ENCODE data around the gene SLC30A2.

- TF ChIP-seq REST (IDR thresholded peaks at IDR 0.05; ENCODE audit: insufficient replicate concordance, low read depth) (no peak), CTCF (IDR thresholded peaks at IDR 0.05; ENCODE audit: insufficient read depth, low read length) (no peak)
Observed at GRCh38 chr1:25994402-25995150, 51.3 kb downstream of the SLC30A2 start.

Data from HL-60 (cell line).